GM12872 (cell line): ENCODE data around the gene ZNF106.

Experiments used
- CTCF ChIP-seq: IDR thresholded peaks from 3 replicates; pipeline ENCODE4 v1.5.1; 2011; ENCODE audit warnings: low read depth, mild to moderate bottlenecking, low read length, moderate library complexity; ENCODE audit not compliant: insufficient read depth

Gene ZNF106

GRCh38 chr15:42465520-42466259 lies 25.3 kb downstream of the ZNF106 start:
- no peak for TF ChIP-seq CTCF

GRCh38 chr15:42461261-42461660 lies 29.7 kb downstream of the ZNF106 start:
- no peak for TF ChIP-seq CTCF

GRCh38 chr15:42457445-42458442 lies 33.2 kb downstream of the ZNF106 start:
- no peak for TF ChIP-seq CTCF

GRCh38 chr15:42456971-42457370 lies 34.0 kb downstream of the ZNF106 start:
- TF ChIP-seq CTCF = no peak

GRCh38 chr15:42456531-42456930 lies 34.4 kb downstream of the ZNF106 start:
- no peak for TF ChIP-seq CTCF

- TF ChIP-seq CTCF = no peak
Measured at GRCh38 chr15:42453826-42454225, 37.1 kb downstream of the ZNF106 start.

- TF ChIP-seq CTCF = no peak
Measured at GRCh38 chr15:42450425-42450790, 40.5 kb downstream of the ZNF106 start.
